Measurements from ENCODE around the gene CFAP221. TPM values are rescaled to one million over a fixed set of nuclear protein-coding genes. Genes with fewer than 3 reads are reported as not detected.
"Not testable (repeated sequence)": the region's sequence is repeated elsewhere in the genome, so short reads cannot be mapped to it uniquely, and the experiment has no call there.

CFAP221 gene
- total RNA-seq, 2 donors from 2014 or later: not detected

DNA sequence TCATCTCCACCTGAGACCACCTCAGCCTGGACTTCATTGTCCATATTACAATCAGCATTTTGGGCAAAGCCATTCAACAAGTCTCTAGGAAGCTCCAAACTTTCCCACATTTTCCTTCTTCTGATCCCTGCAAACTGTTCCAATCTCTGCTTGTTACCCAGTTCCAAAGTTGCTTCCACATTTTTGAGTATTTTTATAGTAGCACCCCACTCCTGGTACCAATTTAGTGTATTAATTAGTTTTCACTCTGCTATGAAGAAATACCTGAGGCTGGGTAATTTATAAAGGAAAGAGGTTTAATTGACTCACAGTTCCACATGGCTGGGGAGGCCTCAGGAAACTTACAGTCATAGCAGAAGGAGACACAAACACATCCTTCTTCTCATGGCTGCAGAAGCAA is 69.9 kb downstream of the CFAP221 start:
- ATAC-seq (replicated peaks in 1 of 2); DNase-seq; H3K4me3 Mint-ChIP-seq; H3K27ac Mint-ChIP-seq; H3K4me1 Mint-ChIP-seq (ENCODE audit: low read depth): not testable (repeated sequence)
- H3K27me3 Mint-ChIP-seq (ENCODE audit: low read depth): peaks cover 23% of the 10 kb centered on the region
- H3K9me3 Mint-ChIP-seq: peaks cover 13 to 18% of the 10 kb centered on the region in 2 donors
- H3K36me3 Mint-ChIP-seq (ENCODE audit: insufficient read depth in 2 of 2): peaks cover 8 to 18% of the 10 kb centered on the region in 2 donors

DNA sequence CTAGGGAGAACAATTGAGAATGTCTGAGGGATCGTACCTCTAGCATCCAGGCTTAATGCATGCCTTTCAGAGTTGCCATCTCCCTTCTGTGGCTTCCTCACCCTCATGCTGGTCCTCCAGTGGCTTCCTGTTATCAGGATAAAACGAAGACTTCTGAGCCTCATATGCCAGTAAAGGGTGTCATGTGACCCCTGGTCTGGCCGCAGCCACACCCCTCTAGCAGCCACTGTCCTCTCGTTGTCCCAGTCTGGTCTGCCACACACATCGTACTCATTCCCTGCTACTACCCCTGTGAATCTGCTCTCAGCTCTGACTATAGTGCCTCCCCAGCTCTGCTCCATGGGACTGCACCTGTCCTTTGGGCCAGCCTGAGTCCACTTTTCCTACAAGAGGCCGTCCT is 72.2 kb downstream of the CFAP221 start:
- Mint-ChIP-seq H3K9me3 (peaks cover 13 to 18% of the 10 kb centered on the region in 2 donors), H3K27me3 (ENCODE audit: low read depth) (peaks cover 26% of the 10 kb centered on the region), H3K27ac (no peak overlapping the region), H3K4me1 (ENCODE audit: low read depth) (no peaks in the 10 kb centered on the region), H3K36me3 (ENCODE audit: insufficient read depth in 2 of 2) (peaks cover 8 to 17% of the 10 kb centered on the region in 2 donors), H3K4me3 (no peak overlapping the region)
- ATAC-seq (replicated peaks in 1 of 2) (no peak), DNase-seq (no peak)

DNA sequence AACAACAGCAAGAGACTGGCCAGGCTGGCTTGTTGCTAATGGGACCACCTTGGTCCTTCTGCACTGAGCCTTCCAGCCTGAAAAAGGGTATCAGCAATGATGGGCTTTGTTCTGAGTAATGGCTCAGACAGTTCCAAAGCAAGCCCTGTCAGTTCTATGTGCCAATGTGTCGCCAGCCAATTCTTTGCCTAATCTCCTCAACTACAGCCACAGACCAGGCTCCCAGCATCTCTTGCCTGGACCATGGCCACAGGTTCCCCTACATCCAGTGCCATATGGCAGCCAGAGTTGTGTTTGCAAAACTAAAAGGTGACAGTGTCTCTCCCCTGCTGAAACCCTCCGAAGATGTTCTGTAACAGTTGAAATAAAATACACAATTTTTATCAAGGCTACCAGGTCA is 73.2 kb downstream of the CFAP221 start:
- Mint-ChIP-seq H3K27me3 (ENCODE audit: low read depth) (peaks cover 26% of the 10 kb centered on the region), H3K4me1 (ENCODE audit: low read depth) (no peaks in the 10 kb centered on the region), H3K9me3 (peaks cover 13 to 18% of the 10 kb centered on the region in 2 donors), H3K27ac (no peak overlapping the region), H3K36me3 (ENCODE audit: insufficient read depth in 2 of 2) (peaks cover 8 to 16% of the 10 kb centered on the region in 2 donors), H3K4me3 (no peak overlapping the region)
- ATAC-seq (replicated peaks in 1 of 2) (no peak), DNase-seq (no peak)

DNA sequence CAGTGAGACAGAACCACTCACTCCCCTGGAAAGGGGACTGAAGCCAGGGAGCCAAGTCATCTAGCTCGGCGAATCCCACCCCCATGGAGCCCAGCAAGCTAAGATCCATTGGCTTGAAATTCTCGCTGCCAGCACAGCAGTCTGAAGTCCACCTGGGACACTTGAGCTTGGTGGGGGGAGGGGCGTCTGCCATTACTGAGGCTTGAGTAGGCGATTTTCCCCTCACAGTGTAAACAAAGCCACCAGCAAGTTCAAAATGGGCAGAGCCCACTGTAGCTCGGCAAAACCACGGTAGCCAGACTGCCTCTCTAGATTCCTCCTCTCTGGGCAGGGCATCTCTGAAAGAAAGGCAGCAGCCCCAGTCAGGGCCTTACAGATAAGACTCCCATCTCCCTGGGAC is 74.5 kb downstream of the CFAP221 start:
- not testable (repeated sequence) for H3K4me1 Mint-ChIP-seq (ENCODE audit: low read depth); DNase-seq; H3K27ac Mint-ChIP-seq; H3K4me3 Mint-ChIP-seq; ATAC-seq (replicated peaks in 1 of 2)
- peaks cover 6 to 15% of the 10 kb centered on the region in 2 donors for H3K36me3 Mint-ChIP-seq (ENCODE audit: insufficient read depth in 2 of 2)
- H3K27me3 Mint-ChIP-seq (ENCODE audit: low read depth): peaks cover 21% of the 10 kb centered on the region
- H3K9me3 Mint-ChIP-seq: peaks cover 12 to 13% of the 10 kb centered on the region in 2 donors

DNA sequence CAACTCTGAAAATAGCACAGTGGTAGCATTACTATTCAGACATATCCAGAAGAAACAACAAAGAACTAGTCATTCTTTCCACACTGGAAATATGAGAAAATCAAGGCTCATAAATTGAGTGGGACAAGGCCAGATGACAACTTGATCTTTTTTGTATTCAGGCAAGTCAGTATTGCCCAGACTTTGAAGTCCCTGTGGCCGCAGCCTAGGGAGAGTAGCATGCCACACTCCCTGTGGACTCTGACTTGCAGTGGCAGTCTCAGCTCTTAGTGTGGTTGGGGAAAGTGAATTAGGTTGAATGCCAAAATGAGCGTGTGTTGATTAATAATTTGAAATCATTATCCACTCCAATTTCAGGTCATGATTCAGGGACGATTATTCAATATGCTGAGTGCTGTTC is 81.0 kb downstream of the CFAP221 start:
- H3K4me1 Mint-ChIP-seq (ENCODE audit: low read depth): no peaks in the 10 kb centered on the region
- no peaks in the 10 kb centered on the region for H3K9me3 Mint-ChIP-seq
- H3K27me3 Mint-ChIP-seq (ENCODE audit: low read depth): peaks cover 5% of the 10 kb centered on the region

DNA sequence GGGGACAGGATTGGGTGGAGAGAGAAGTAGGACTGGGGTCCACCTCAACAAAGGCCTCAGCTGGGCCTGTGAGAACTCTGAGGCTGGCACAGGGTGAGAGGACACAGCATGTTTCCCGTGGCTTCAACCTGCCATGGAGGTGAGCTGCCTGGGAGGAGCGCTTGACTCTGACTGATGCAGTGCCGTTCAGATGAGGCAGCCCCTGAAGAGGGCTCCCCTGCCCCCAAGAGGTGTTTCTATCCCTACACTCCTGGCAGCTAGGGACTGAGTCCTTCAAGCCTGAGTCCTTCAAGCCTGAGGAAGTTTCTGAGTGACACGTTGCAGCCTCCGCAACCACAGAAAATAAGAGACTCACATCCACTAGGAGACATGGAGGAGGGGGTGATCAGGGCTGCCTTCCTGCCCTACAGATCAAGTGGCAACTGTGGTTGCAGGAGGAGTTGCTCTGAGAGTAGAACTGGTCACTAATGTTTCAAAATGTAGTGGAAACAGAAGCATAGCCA is 85.1 kb downstream of the CFAP221 start:
- H3K27ac Mint-ChIP-seq: no peak overlapping the region
- DNase-seq: no peak
- no peaks in the 10 kb centered on the region for H3K36me3 Mint-ChIP-seq (ENCODE audit: insufficient read depth in 2 of 2)
- H3K9me3 Mint-ChIP-seq: no peaks in the 10 kb centered on the region
- H3K4me3 Mint-ChIP-seq: no peak overlapping the region
- no peaks in the 10 kb centered on the region for H3K4me1 Mint-ChIP-seq (ENCODE audit: low read depth)
- ATAC-seq (replicated peaks in 1 of 2): no peak
- H3K27me3 Mint-ChIP-seq (ENCODE audit: low read depth): peaks cover 5% of the 10 kb centered on the region

More for the DNA sequence above, 81.0 kb downstream of the CFAP221 start:
- Mint-ChIP-seq H3K27ac (no peak overlapping the region), H3K4me3 (no peak overlapping the region), H3K36me3 (ENCODE audit: insufficient read depth in 2 of 2) (no peaks in the 10 kb centered on the region)
- DNase-seq: no peak
- ATAC-seq (replicated peaks in 1 of 2): no peak

DNA sequence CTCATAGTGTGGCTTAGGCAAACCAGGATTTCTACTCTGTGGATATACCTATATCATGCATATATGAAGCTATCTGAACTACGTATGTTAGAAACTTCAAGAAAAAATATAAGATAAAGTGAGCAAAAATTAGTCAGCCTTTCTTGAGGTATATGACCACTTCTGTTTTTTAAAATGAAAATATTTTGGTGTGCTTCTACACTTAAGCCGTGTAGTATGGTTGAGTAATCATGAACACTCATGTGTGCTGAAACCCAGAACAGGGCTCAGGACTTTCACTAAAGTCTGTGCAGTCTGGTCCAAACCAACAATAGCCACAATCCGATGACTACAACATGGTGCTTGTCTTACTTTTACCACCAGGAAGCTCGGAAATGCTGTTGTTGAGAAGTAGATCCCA is 85.9 kb downstream of the CFAP221 start:
- Mint-ChIP-seq H3K36me3 (ENCODE audit: insufficient read depth in 2 of 2) (no peaks in the 10 kb centered on the region), H3K4me1 (ENCODE audit: low read depth) (no peaks in the 10 kb centered on the region), H3K27ac (no peak overlapping the region), H3K4me3 (no peak overlapping the region), H3K9me3 (peaks cover 2 to 3% of the 10 kb centered on the region in 2 donors), H3K27me3 (ENCODE audit: low read depth) (peaks cover 5% of the 10 kb centered on the region)
- DNase-seq (no peak), ATAC-seq (replicated peaks in 1 of 2) (no peak)

DNA sequence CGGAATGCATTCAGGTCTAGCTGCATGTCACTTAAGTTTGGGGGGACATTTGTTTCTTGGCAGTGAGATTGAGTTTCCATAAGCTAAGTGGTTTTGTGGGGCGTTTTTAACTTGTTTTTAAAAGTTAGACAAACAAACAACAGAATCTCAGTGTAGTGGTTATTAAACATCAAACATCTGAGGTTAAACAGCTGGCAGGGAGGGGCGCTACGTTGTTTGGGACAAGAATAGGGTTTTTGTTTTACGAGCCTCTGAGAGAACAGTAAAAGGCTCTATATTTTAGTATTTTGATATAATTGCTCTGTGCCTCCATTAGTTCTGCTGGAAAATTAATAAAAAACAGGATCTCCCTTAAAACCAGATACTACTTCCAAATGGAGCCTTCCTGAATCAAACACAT is 93.1 kb downstream of the CFAP221 start:
- no peak overlapping the region for H3K4me3 Mint-ChIP-seq
- DNase-seq (no peak), ATAC-seq (replicated peaks in 1 of 2) (no peak)
- H3K36me3 Mint-ChIP-seq (ENCODE audit: insufficient read depth in 2 of 2): no peaks in the 10 kb centered on the region
- peaks cover 2 to 3% of the 10 kb centered on the region in 2 donors for H3K9me3 Mint-ChIP-seq
- H3K4me1 Mint-ChIP-seq (ENCODE audit: low read depth): no peaks in the 10 kb centered on the region
- no peak overlapping the region for H3K27ac Mint-ChIP-seq
- no peaks in the 10 kb centered on the region for H3K27me3 Mint-ChIP-seq (ENCODE audit: low read depth)

DNA sequence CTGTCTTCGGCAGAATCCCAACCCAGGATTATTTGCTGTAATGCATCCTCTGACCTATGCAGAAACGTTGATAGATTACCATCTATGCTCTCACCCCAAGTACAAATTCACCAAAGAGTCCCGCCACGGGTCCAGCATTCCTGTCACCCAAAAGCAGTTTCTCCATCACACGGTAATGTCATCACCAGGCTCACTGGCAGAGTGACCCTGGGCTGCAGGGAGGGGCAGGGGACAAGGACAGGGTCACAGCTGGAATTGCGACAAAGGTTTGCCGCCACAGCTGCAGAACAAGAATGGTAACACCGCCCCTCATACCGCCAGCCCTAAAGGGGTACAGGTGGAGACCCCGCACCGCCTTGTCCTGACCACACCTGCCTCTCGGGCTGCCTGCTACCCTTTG is 94.0 kb downstream of the CFAP221 start:
- DNase-seq: no peak
- Mint-ChIP-seq H3K4me1 (ENCODE audit: low read depth) (no peaks in the 10 kb centered on the region), H3K9me3 (peaks cover 2 to 3% of the 10 kb centered on the region in 2 donors), H3K27ac (no peak overlapping the region), H3K4me3 (no peak overlapping the region), H3K36me3 (ENCODE audit: insufficient read depth in 2 of 2) (no peaks in the 10 kb centered on the region), H3K27me3 (ENCODE audit: low read depth) (no peaks in the 10 kb centered on the region)
- ATAC-seq (replicated peaks in 1 of 2): no peak

DNA sequence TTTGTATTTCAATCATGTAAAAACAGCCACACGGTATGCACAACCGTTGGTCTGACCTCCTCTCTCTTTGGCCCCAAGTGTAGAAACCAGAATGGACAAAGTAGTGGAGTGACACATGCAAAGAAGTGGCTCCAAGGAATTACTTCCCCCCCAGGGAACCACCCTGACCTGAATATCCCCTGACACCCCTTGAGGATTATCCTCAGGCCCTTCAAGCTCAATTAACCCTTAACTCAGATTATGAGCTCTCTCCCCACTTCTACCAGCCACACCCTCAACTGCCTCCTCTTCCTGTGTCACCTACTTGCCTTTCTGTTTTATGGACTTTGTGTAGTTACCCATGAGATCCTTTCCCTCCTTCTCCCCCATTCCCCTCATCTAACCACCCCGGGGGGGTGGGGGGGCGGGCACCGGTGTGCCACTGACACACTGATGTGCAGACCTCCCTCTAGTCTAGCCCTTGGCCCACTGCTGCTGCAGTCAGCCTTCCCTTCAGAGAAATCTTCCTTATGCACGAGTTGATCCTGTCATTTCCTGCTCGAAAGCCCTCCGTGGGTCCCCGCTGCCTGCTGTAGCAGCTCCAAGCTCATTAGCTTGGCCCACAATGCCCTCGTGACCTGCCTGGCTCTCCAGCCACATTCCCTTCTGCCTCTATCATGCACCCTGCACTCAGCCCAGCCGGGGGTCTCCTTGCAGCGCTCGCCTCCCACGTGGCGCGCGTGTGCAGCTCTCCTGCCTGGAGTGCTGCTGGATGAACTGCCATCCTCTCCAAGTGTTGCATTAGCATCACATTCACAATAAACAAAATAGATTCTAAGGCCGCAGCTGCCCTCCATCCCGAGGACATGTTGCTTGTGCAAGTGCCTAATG is 94.7 kb downstream of the CFAP221 start:
- Mint-ChIP-seq H3K4me1 (ENCODE audit: low read depth) (no peaks in the 10 kb centered on the region), H3K36me3 (ENCODE audit: insufficient read depth in 2 of 2) (no peaks in the 10 kb centered on the region), H3K27ac (no peak overlapping the region), H3K27me3 (ENCODE audit: low read depth) (no peaks in the 10 kb centered on the region), H3K4me3 (no peak overlapping the region), H3K9me3 (peaks cover 2 to 3% of the 10 kb centered on the region in 2 donors)
- DNase-seq (no peak), ATAC-seq (replicated peaks in 1 of 2) (no peak)

DNA sequence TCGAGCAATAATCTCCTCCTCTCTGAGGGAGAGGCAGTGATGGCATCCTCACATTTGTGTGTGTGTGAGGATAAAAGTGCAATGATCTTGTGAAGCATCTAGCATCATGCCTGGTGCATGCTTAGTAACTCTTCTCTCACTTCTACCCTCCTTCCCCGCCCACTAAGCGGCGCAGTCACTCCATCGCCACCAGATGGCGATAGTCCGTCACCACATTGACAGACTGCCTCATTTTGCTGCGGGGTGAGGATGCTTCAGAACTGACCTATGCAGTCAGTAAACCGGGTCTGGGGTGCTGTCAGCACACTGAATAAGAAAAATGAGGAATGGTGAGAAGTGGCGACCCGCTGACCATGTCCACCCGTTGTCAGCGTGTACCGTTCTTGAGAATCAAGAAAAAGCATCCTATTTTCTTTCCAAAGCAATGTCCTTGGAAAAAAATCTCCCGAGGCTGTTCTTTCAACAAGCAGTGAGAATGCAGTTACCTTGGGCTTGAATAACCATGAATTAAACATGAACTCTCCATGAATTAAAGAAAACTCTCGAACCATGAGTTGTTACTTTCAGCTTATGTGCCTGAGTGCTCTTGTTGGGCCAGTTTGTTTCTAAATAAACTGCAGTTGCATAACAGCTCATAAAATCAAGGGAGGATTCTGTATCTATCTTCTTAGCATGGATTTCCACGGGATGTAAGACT is 97.5 kb downstream of the CFAP221 start:
- peak; percentile 71 to 73 for DNase-seq
- no peak overlapping the region for H3K4me3 Mint-ChIP-seq
- no peaks in the 10 kb centered on the region for H3K36me3 Mint-ChIP-seq (ENCODE audit: insufficient read depth in 2 of 2)
- no peaks in the 10 kb centered on the region for H3K9me3 Mint-ChIP-seq
- H3K27me3 Mint-ChIP-seq (ENCODE audit: low read depth): no peaks in the 10 kb centered on the region
- ATAC-seq (replicated peaks in 1 of 2): peak; percentile 87 to 94
- H3K4me1 Mint-ChIP-seq (ENCODE audit: low read depth): no peaks in the 10 kb centered on the region
- H3K27ac Mint-ChIP-seq: no peak overlapping the region

DNA sequence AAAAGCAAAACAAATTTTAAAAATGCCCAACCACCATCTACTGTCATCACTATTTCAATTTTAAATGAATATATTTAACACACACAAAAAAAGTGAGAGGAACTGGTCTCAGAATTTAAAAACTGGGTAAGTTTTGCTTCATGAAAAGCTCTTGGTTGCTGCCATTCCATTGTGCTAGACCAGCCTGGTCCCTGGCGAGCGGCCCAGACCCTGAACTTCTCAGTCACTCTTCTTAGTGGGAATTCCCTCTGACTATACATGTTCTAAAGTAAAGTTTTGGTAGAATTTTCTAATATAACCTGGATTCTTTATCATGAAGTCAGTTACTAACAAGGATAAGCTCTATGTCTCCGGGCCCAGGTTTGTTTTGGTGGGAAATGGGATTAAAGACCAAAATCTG is 99.9 kb downstream of the CFAP221 start:
- ATAC-seq (replicated peaks in 1 of 2): no peak
- Mint-ChIP-seq H3K36me3 (ENCODE audit: insufficient read depth in 2 of 2) (no peaks in the 10 kb centered on the region), H3K4me3 (no peak overlapping the region), H3K9me3 (no peaks in the 10 kb centered on the region), H3K27ac (no peak overlapping the region), H3K4me1 (ENCODE audit: low read depth) (no peaks in the 10 kb centered on the region), H3K27me3 (ENCODE audit: low read depth) (peaks cover 10% of the 10 kb centered on the region)
- DNase-seq: no peak

DNA sequence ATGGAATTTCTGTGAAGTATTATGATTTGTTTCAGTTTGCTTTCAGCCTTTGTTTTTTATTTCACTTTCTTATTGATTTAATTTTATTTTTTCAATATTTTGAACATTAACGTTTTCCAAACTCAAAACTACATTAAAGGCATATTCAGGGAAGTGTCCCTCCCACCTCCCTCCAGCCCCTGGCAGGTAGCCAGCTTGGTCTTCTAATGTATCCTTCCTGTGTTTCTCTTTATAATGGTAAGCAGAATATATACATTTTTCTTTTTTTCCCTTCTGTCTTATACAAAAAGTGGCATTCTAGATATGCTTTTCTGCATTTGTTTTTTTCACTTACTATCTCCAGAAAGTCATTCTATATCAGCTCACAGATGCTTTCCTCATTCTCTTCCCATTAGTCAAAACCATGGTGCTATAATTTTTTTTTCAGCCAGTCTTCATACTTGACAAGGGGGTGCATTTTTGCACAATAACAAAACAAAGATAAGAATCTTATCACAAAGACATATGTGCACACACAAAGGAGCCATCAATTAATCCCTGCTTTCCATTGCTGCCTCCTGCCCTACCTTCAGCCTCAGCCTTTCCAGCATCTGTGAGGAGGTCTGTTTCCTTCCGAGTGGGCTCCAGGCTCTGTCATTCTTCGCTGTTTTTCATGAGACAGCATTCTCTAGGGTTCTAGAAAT is 101.1 kb downstream of the CFAP221 start:
- ATAC-seq (replicated peaks in 1 of 2) (no peak), DNase-seq (no peak)
- H3K4me3 Mint-ChIP-seq: no peak overlapping the region
- H3K27me3 Mint-ChIP-seq (ENCODE audit: low read depth): peaks cover 10% of the 10 kb centered on the region
- no peaks in the 10 kb centered on the region for H3K4me1 Mint-ChIP-seq (ENCODE audit: low read depth)
- H3K9me3 Mint-ChIP-seq: no peaks in the 10 kb centered on the region
- H3K27ac Mint-ChIP-seq: no peak overlapping the region
- no peaks in the 10 kb centered on the region for H3K36me3 Mint-ChIP-seq (ENCODE audit: insufficient read depth in 2 of 2)
